Measurements from ENCODE around the gene CCDC124.
"Not testable (repeated sequence)": the region's sequence is repeated elsewhere in the genome, so short reads cannot be mapped to it uniquely, and the experiment has no call there.

Gene CCDC124, protein sequence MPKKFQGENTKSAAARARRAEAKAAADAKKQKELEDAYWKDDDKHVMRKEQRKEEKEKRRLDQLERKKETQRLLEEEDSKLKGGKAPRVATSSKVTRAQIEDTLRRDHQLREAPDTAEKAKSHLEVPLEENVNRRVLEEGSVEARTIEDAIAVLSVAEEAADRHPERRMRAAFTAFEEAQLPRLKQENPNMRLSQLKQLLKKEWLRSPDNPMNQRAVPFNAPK

DNA sequence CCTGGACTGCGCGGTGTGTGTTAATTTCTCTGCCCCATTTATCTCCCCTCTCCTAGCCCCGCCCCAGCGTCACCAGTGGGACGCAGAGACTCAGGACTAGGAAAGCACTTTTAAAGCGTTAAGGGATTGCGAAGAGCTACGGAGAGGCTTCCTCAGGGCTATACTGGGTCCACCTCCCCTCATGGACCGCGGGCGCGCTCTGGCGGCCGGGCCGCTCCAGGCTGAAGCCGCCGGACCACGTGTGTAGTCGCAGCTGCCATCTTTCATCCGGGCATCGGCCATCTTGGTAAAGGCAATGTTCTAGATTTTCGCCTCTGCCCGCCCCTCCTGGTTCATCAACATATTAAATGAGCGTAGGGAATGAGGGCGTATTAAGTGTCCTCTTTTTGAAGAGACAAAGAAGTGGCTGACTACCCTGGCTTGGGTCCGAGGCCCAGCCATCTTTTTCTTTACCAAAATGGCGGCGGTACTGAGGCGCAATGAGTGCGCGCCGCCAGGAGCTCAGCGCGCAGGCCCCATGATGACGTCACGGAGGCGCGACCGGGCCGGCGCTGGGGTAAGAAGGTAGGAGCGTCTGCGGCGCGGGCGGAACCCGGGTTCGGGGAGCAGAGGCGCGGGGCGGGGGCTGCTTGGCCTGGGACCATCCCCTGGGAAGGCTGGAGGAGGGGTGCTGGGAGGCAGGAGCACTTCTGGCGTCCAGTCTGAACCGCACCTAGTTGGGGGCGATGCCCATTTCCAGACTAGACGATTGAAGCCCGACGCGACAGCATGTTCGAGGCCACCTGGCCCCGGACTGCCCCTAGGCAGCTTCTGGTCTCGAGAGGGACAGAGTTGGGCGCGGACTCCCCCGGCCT lies at the start of gene CCDC124:
TSS of gene CCDC124 (plus strand) at position 531 of the 854 bp plus-strand sequence. CDS start 3,406 bp downstream, outside the sequence.
- DNase-seq (ENCODE audit: low read depth): peak; percentile 43

- DNase-seq (ENCODE audit: low read depth): no peak
Measured at GRCh38 chr19:17883627-17884410, 49.0 kb upstream of the CCDC124 start.

- no peak for DNase-seq (ENCODE audit: low read depth)
Measured at GRCh38 chr19:17886515-17886914, 46.3 kb upstream of the CCDC124 start.

DNA sequence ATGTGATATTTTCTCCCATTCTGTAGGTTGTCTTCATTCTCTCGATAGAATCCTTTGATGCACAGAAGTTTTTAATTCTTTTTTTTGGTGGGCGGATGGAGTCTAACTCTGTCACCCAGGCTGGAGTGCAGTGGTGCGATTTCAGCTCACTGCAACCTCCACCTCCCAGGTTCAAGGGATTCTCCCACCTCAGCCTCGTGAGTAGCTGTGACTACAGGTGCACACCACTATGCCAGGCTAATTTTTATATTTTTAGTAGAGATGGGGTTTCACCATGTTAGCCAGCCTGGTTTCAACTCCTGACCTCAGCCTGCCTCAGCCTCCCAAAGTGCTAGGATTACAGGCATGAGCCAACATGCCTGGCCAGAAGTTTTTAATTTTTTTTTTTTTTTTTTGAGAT lies 45.6 kb upstream of the CCDC124 start:
- DNase-seq (ENCODE audit: low read depth): not testable (repeated sequence)

GRCh38 chr19:17888260-17888659 lies 44.6 kb upstream of the CCDC124 start:
- DNase-seq (ENCODE audit: low read depth): no peak

DNA sequence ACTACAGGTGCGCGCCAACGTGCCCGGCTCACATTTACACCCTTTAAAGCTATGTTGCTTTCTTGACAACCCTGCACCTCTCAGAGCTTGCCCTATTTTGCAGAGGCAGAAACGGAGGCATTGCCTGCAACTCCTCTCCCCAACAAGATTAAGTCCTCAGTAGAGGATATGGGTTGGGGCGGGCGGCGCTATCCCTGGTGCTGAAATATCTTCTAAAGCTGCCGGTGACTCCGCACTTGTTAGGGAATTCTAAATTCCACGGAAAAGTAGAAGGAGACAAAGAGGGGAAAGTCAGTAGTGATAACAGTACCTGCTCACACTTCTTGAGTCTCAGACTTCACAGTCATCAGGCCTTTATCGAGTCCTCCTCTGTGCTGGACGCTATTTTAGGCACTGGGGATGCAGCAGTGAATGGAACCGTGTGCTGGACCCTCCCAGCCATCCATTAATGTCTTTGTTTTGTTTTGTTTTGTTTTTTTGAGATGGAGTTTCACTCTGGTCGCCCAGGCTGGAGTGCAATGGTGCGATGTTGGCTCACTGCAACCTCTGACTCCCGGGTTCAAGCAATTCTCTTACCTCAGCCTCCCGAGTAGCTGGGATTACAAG lies 43.1 kb upstream of the CCDC124 start:
- no peak for DNase-seq (ENCODE audit: low read depth)

GRCh38 chr19:17893766-17894165 lies 39.0 kb upstream of the CCDC124 start:
- DNase-seq (ENCODE audit: low read depth): no peak

DNA sequence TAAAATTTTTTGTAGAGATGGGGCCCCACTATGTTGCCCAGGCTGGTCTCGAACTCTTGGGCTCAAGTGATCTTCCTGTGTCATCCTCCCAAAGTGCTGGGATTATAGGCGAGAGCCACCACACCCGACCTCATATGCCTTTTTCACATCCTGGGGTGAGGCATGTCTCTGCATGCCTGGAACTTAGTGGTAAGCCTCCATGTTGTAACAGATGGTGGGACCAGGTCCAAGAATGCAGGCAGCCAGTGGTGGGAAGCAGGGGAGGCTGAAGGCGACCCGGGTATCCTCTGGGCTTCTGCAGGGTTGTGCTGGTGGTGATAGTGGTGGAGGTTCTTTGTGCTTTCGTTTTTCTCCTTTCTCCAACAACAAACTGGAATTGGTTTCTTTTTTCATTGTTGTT lies 30.1 kb upstream of the CCDC124 start:
- peak; percentile 11 for DNase-seq (ENCODE audit: low read depth)

GRCh38 chr19:17908244-17908643 lies 24.6 kb upstream of the CCDC124 start:
- DNase-seq (ENCODE audit: low read depth): no peak

GRCh38 chr19:17909003-17909732 lies 23.6 kb upstream of the CCDC124 start:
- no peak for DNase-seq (ENCODE audit: low read depth)

- no peak for DNase-seq (ENCODE audit: low read depth)
Measured at GRCh38 chr19:17910791-17911360, 21.9 kb upstream of the CCDC124 start.

DNA sequence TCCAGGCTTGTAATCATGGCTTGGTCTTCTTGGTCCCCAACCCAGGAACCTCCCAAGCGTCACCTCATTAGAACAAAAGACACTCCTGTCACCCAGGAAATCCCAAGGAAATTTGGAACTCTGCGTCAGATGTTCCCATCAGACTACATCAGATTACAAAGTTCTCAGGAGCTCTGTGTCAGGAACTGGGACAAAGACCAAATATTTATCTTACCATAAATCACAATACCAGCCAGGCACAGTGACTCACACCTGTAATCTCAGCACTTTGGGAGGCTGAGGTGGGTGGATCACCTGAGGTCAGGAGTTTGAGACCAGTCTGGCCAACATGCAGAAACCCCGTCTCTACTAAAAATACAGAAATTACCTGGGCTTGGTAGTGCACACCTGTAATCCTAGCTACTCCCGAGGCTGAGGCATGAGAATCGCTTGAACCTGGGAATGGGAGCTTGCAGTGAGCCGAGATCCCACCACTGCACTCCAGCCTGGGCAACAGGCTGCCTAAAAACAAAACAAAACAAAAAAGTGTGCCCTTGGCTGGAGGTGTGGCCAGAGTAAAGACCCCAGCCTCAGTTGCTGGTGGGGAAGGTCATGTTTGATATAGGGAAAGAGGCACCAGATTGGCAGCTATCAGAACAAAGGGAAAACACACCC lies 16.7 kb upstream of the CCDC124 start:
- no peak for DNase-seq (ENCODE audit: low read depth)

GRCh38 chr19:17918151-17918550 lies 14.7 kb upstream of the CCDC124 start:
- DNase-seq (ENCODE audit: low read depth): not testable (repeated sequence)

DNA sequence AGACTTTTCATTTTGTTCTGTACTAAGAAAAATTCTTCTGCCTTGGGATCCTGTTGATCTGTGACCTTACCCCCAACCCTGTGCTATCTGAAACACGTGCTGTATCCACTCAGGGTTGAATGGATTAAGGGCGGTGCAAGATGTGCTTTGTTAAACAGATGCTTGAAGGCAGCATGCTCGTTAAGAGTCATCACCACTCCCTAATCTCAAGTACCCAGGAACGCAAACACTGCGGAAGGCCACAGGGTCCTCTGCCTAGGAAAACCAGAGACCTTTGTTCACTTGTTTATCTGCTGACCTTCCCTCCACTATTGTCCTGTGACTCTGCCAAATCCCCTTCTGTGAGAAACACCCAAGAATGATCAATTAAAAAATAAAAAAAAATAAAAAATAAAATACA lies 13.7 kb upstream of the CCDC124 start:
- not testable (repeated sequence) for DNase-seq (ENCODE audit: low read depth)

GRCh38 chr19:17920527-17920926 lies 12.3 kb upstream of the CCDC124 start:
- DNase-seq (ENCODE audit: low read depth): no peak

GRCh38 chr19:17922138-17922537 lies 10.7 kb upstream of the CCDC124 start:
- DNase-seq (ENCODE audit: low read depth): no peak

DNA sequence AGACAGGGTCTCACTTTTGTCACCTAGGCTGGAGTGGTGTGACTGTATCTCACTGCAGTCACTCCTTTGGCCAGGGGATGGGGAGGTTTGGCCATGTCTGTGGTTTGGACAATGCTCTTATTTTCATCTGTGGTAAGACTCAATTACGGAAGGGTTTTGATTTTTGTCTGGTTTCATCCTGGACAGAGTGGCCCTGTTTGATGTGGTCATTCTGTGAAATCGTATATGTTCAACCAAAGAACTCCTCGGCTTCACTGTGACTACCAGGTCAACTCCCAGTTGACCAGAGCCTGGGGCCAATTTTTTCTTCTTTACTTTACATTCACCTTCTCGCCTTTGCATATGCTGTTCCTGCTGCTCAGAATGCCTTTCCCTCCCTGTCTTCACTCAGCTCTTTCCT lies 6.8 kb upstream of the CCDC124 start:
- DNase-seq (ENCODE audit: low read depth): no peak

DNA sequence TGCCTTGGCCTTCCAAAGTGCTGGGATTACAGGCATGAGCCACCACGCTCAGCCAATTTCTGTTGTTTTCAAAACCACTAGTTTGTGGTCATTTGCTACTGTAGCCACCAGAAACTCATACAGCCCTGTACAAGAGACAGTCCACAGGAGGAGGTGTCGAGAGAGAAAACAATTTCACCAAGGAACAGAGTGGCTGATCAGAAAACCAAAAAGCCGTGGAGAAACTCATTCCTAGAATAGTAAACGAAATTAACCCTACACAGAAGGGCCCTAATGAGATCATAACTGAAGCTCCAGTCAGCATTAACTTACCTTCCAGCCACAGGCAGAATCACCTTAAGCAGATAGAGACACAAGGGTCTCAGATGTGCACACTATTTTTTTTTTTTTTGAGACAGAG lies 3.8 kb upstream of the CCDC124 start:
- DNase-seq (ENCODE audit: low read depth): no peak

DNA sequence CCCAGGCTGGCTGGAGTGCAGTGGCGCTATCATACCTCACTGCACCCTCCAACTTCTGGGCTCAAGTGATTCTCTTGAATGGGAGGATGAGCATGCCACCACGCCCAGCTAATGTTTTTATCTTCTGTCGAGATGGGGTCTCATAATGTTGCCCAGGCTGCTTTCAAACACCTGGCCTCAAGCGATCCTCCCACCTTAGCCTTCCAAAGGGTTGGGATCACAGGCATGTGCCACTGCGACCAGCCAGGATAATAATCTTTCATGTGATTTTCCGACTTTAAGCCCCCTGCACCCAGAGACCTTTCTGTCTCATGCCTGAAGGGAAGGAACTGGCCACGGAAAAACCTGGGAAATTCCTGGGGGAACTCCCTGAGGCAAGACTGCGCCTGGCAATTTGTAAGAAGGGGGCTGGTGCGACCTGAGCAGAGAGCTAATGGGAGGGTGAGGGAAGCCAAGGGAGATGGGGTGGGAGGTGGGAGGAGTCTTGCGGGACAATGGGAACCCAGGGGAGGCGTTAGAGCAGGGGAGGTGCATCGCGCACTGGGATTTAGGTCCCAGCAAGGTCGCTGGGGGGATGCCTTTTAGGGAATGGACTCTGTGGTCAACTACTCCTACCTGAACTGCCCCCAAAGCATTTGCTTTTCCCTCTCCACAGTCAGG lies 1.2 kb upstream of the CCDC124 start:
- no peak for DNase-seq (ENCODE audit: low read depth)

Data from non-pigmented ciliary epithelial cell (primary cell).